Sigmoid colon (tissue), 7 donors: Measurements from ENCODE around the gene HECTD1. TPM values are rescaled to one million over a fixed set of nuclear protein-coding genes. Genes with fewer than 3 reads are reported as not detected.
"Not testable (repeated sequence)": the region's sequence is repeated elsewhere in the genome, so short reads cannot be mapped to it uniquely, and the experiment has no call there.

Experiments
- DNase-seq: peaks from one replicate; pipeline ENCODE4 v3.0.0-alpha.2; 2019
- H3K27ac ChIP-seq, 4 donors: fragments of 200-600 bp; sonication (generic); one replicate each; pipeline ENCODE4 v1.5.1; 2016 to 2019; ENCODE audit warnings: mild to moderate bottlenecking in 1 of 4
- H3K27me3 ChIP-seq, 3 donors: fragments of 200-600 bp; sonication (generic); one replicate each; pipeline ENCODE4 v1.5.1; 2019; ENCODE audit warnings: mild to moderate bottlenecking in 1 of 3
- H3K36me3 ChIP-seq, 4 donors: fragments of 200-600 bp; sonication (generic); one replicate each; pipeline ENCODE4 v1.5.1; 2016 to 2019
- H3K4me1 ChIP-seq, 4 donors: fragments of 200-600 bp; sonication (generic); one replicate each; pipeline ENCODE4 v1.5.1; 2017 to 2019
- H3K4me3 ChIP-seq, 4 donors: fragments of 200-600 bp; sonication (generic); one replicate each; pipeline ENCODE4 v1.5.1; 2017 to 2019; ENCODE audit warnings: mild to moderate bottlenecking in 2 of 4, moderate library complexity in 1 of 4
- H3K9me3 ChIP-seq, 4 donors: fragments of 200-600 bp in 3 of 4; sonication (generic) in 3 of 4; one replicate each; pipeline versions ENCODE4 v1.5.1 to v1.6.1; 2013 to 2019
- EP300 ChIP-seq, 4 donors: sonication (generic); formaldehyde crosslinking; IDR thresholded peaks; one replicate each; pipeline ENCODE4 v1.6.1; 2017; ENCODE audit warnings: antibody characterized with exemption in 4 of 4
- POLR2A ChIP-seq, 2 donors: fragments of 450-650 bp; IDR thresholded peaks; one replicate each; pipeline ENCODE4 v1.6.1; 2016; ENCODE audit warnings: antibody characterized with exemption in 2 of 2, mild to moderate bottlenecking in 2 of 2, moderate library complexity in 2 of 2
- POLR2AphosphoS5 ChIP-seq, 4 donors: sonication (generic); formaldehyde crosslinking; IDR thresholded peaks; one replicate each; pipeline ENCODE4 v1.6.1; 2017; ENCODE audit warnings: antibody characterized with exemption in 4 of 4
- WGBS, 2 donors: extraction: QIAGEN DNeasy Blood & Tissue Kit; methylation state at CpG; one replicate each; pipeline ENCODE4 v1.1.7; 2013; 5-methylcytosine and 5-hydroxymethylcytosine counted together
- intact Hi-C: fragments of 100-400 bp; cut with DNase I; formaldehyde crosslinking; loops from one replicate; pipeline ENCODE4 v1.15.1; 2023
- polyA plus RNA-seq, 3 donors: library from polyadenylated mRNA; stranded (reverse); fragments of 200-250 nt; gene quantifications; one replicate each; pipeline ENCODE4 v1.2.3, GENCODE V29; 2013
- total RNA-seq, 4 donors: library from RNA; depleted of rRNA; stranded (reverse); fragments of >200 nt; gene quantifications; one replicate each; pipeline ENCODE4 v1.1.0, GENCODE V29; 2016
- TF ChIP-seq, protein P1 (sequence below), 4 experiments: fragments of 450-650 bp in 3 of 4; fragments of 200-600 bp in 1 of 4; IDR thresholded peaks; one replicate each; pipeline ENCODE4 v1.5.1; 2016 to 2019; ENCODE audit warnings: antibody characterized with exemption in 4 of 4, mild to moderate bottlenecking in 3 of 4, moderate library complexity in 2 of 4
- donor health status: healthy with polysubstance abuse.
- donor health status: Bipolar disorder and iron deficiency.
- donor health status: healthy.

Gene HECTD1
- total and polyA plus RNA-seq, 7 donors: 30.0 to 186 (median 152) TPM

- H3K27me3 ChIP-seq: no peaks in the 10 kb centered on the region
- H3K4me3 ChIP-seq: no peak overlapping the region
- no peak for DNase-seq
- WGBS, 2 donors: 83 to 86% methylated on average over 2 of the region's 2 CpGs
- H3K36me3 ChIP-seq: peaks cover 0 to 3% (median 0%) of the 10 kb centered on the region in 4 donors
- intact Hi-C loops: no loop called here
- H3K9me3 ChIP-seq: no peaks in the 10 kb centered on the region
- H3K4me1 ChIP-seq: peaks cover 0 to 21% (median 16%) of the 10 kb centered on the region in 4 donors
- TF ChIP-seq POLR2AphosphoS5 (IDR thresholded peaks at IDR 0.05) (no peak), POLR2A (IDR thresholded peaks at IDR 0.05) (no peak), EP300 (IDR thresholded peaks at IDR 0.05) (no peak)
- TF ChIP-seq, protein P1, sequence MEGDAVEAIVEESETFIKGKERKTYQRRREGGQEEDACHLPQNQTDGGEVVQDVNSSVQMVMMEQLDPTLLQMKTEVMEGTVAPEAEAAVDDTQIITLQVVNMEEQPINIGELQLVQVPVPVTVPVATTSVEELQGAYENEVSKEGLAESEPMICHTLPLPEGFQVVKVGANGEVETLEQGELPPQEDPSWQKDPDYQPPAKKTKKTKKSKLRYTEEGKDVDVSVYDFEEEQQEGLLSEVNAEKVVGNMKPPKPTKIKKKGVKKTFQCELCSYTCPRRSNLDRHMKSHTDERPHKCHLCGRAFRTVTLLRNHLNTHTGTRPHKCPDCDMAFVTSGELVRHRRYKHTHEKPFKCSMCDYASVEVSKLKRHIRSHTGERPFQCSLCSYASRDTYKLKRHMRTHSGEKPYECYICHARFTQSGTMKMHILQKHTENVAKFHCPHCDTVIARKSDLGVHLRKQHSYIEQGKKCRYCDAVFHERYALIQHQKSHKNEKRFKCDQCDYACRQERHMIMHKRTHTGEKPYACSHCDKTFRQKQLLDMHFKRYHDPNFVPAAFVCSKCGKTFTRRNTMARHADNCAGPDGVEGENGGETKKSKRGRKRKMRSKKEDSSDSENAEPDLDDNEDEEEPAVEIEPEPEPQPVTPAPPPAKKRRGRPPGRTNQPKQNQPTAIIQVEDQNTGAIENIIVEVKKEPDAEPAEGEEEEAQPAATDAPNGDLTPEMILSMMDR (IDR thresholded peaks at IDR 0.05): no peak
- H3K27ac ChIP-seq: peak overlapping the region in 1 of 4 donors; percentile 12
These were observed 115.4 kb downstream of the HECTD1 start for GRCh38 chr14:31092160-31092708.

GRCh38 chr14:31090883-31091764 lies 116.5 kb downstream of the HECTD1 start:
- TF ChIP-seq, protein P1 (IDR thresholded peaks at IDR 0.05): no peak
- TF ChIP-seq POLR2A (IDR thresholded peaks at IDR 0.05): no peak
- TF ChIP-seq POLR2AphosphoS5 (IDR thresholded peaks at IDR 0.05): peak in 3 of 4 donors; percentile 32 to 71 (median 41)
- peak in 1 of 4 donors; percentile 34 for TF ChIP-seq EP300 (IDR thresholded peaks at IDR 0.05)
- Histone ChIP-seq H3K27ac (peak overlapping the region; percentile 33 to 74 (median 64)), H3K9me3 (no peaks in the 10 kb centered on the region), H3K36me3 (no peaks in the 10 kb centered on the region), H3K4me3 (no peak overlapping the region), H3K4me1 (peaks cover 0 to 21% (median 16%) of the 10 kb centered on the region in 4 donors), H3K27me3 (no peaks in the 10 kb centered on the region)
- intact Hi-C loops: no loop called here
- DNase-seq: peak; percentile 72
- WGBS, 2 donors: 56 to 81% methylated on average over 5 of the region's 5 CpGs

- H3K27ac ChIP-seq, H3K4me3 ChIP-seq, H3K36me3 ChIP-seq, H3K9me3 ChIP-seq, intact Hi-C loops, DNase-seq, H3K27me3 ChIP-seq: not testable (repeated sequence)
- peaks cover 0 to 16% (median 13%) of the 10 kb centered on the region in 4 donors for H3K4me1 ChIP-seq
- WGBS, 2 donors: 36 to 89% methylated on average over 9 of the region's 9 CpGs
These were observed 121.1 kb downstream of the HECTD1 start for GRCh38 chr14:31086466-31086865.

DNA sequence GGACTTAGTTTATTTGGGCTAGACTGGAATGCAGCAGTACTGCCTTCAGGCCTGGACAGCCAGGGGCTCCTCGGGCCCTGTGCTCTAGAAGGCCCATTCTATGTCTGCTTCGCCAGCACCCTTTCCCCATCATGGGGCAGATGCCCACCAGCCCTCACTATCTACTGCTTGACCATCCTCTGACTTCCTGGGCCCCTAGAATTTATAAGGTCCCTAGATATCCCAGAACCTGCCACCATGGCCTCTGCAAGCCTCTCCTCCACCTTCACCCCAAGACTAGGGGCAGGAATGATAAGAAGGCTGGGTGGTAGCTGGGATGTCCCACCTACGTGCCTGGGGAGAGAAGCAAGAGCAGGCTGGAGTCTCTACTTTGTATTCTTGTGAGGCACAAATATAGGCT lies 122.6 kb downstream of the HECTD1 start:
- 94 to 97% methylated on average over 3 of the region's 3 CpGs for WGBS, 2 donors
- Histone ChIP-seq H3K27me3 (no peaks in the 10 kb centered on the region), H3K9me3 (no peaks in the 10 kb centered on the region), H3K4me1 (peaks cover 0 to 1% (median 0%) of the 10 kb centered on the region in 4 donors), H3K4me3 (no peak overlapping the region), H3K27ac (no peak overlapping the region), H3K36me3 (peaks cover 0 to 17% (median 0%) of the 10 kb centered on the region in 4 donors)
- no peak for DNase-seq
- no peak for TF ChIP-seq EP300 (IDR thresholded peaks at IDR 0.05)
- no peak for TF ChIP-seq POLR2AphosphoS5 (IDR thresholded peaks at IDR 0.05)
- TF ChIP-seq, protein P1 (IDR thresholded peaks at IDR 0.05): no peak
- no peak for TF ChIP-seq POLR2A (IDR thresholded peaks at IDR 0.05)
- intact Hi-C loops: no loop called here

DNA sequence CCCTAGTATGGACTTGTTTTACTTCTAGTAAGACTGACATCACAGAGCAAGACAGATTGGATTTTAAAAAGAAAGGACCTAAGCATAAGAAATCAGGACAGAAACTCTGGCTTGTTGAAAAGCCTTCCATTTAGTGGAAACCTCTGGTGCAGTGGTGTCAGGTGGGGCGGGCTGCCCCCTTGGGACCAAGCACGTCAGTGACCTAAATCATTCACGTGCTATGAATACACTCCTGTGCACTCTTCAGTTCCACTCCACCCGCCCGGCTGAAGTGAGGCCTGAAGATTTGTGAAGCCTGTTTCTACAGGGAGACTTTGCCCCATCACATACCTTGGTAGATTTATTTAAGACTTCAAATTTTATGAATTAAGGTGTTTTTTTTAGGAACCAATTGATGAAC lies 123.2 kb downstream of the HECTD1 start:
- Histone ChIP-seq H3K4me3 (no peak overlapping the region), H3K4me1 (no peaks in the 10 kb centered on the region), H3K9me3 (no peaks in the 10 kb centered on the region), H3K27me3 (no peaks in the 10 kb centered on the region), H3K36me3 (peaks cover 0 to 17% (median 0%) of the 10 kb centered on the region in 4 donors), H3K27ac (peak overlapping the region in 1 of 4 donors; percentile 62)
- TF ChIP-seq POLR2A (IDR thresholded peaks at IDR 0.05) (no peak), EP300 (IDR thresholded peaks at IDR 0.05) (no peak), POLR2AphosphoS5 (IDR thresholded peaks at IDR 0.05) (no peak)
- TF ChIP-seq, protein P1 (IDR thresholded peaks at IDR 0.05): no peak
- DNase-seq: no peak
- intact Hi-C loops: no loop called here
- WGBS, 2 donors: 85 to 93% methylated on average over 5 of the region's 5 CpGs
